ENCODE measurements around the gene LGMN. TPM values are rescaled to one million over a fixed set of nuclear protein-coding genes. Genes with fewer than 3 reads are reported as not detected.

The LGMN gene
- total and polyA plus RNA-seq, 2 donors (not counting 1 experiment from before 2014, with no cell fraction given), result 17.6 to 21.1 TPM

DNA sequence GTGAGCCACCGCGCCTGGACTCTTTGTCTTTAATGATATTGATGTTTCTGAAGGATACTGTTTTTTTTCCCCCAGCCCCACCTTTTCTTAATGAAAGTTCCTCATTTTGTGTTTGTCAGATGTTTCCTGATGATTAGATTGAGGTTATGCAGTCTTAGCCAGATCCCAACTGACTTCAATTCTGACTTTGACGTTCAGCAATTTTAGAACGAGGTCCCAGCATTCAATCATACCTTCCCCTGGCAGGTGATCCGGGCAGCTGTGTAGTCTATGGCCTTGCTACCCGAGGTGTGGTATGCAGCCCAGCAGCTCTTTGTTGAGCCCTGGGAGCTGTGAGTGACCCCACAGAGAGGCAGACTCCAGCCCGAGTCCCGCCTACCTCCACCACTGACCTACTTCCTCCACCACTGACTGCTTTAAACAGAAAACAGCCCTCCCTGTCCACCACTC is 82.7 kb downstream of the LGMN start:
- no peak for TF ChIP-seq EZH2 (IDR thresholded peaks at IDR 0.05; ENCODE audit: borderline replicate concordance, insufficient read depth, low read depth, low read length, poor library complexity, severe bottlenecking)
- TF ChIP-seq, protein P1, sequence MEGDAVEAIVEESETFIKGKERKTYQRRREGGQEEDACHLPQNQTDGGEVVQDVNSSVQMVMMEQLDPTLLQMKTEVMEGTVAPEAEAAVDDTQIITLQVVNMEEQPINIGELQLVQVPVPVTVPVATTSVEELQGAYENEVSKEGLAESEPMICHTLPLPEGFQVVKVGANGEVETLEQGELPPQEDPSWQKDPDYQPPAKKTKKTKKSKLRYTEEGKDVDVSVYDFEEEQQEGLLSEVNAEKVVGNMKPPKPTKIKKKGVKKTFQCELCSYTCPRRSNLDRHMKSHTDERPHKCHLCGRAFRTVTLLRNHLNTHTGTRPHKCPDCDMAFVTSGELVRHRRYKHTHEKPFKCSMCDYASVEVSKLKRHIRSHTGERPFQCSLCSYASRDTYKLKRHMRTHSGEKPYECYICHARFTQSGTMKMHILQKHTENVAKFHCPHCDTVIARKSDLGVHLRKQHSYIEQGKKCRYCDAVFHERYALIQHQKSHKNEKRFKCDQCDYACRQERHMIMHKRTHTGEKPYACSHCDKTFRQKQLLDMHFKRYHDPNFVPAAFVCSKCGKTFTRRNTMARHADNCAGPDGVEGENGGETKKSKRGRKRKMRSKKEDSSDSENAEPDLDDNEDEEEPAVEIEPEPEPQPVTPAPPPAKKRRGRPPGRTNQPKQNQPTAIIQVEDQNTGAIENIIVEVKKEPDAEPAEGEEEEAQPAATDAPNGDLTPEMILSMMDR (IDR thresholded peaks at IDR 0.05), result no peak
- Histone ChIP-seq H3K27ac (ENCODE audit: low read length in 2 of 2) (peak overlapping the region; percentile 73 to 90), H3K9ac (ENCODE audit: low read length) (peak overlapping the region; percentile 34), H3K4me1 (ENCODE audit: control insufficient read depth in 2 of 2, insufficient read depth in 2 of 2, low read length in 2 of 2) (peaks cover 58 to 87% of the 10 kb centered on the region in 2 donors), H3K4me3 (ENCODE audit: control extremely low read depth in 1 of 5, extremely low read depth in 1 of 5, insufficient read depth in 1 of 5, low read depth in 2 of 5, low read length in 4 of 5) (peak overlapping the region in 4 of 5 experiments; percentile 7 to 39 (median 28)), H3K4me2 (replicated peaks; ENCODE audit: low read depth, low read length, poor library complexity, severe bottlenecking) (peak overlapping the region; percentile 71), H2AFZ (ENCODE audit: insufficient read depth, low read depth, low read length, poor library complexity, severe bottlenecking) (peak overlapping the region; percentile 29), H3K9me3 (ENCODE audit: control extremely low read depth in 1 of 3, control insufficient read depth in 2 of 3, insufficient read depth in 1 of 3, low read length in 2 of 3) (peaks cover 0 to 4% (median 0%) of the 10 kb centered on the region in 3 donors), H4K20me1 (ENCODE audit: control insufficient read depth, insufficient read depth, low read length, poor library complexity, severe bottlenecking) (peaks cover 46% of the 10 kb centered on the region), H3K79me2 (ENCODE audit: control insufficient read depth, insufficient read depth, low read length) (peaks cover 82% of the 10 kb centered on the region), H3K27me3 (replicated peaks in 1 of 4; ENCODE audit: control extremely low read depth in 1 of 4, control insufficient read depth in 3 of 4, insufficient read depth in 4 of 4, low read length in 3 of 4) (no peaks in the 10 kb centered on the region), H3K36me3 (replicated peaks in 1 of 2; ENCODE audit: control extremely low read depth in 1 of 2, control insufficient read depth in 1 of 2, extremely low read depth in 1 of 2, insufficient read depth in 2 of 2, low read length in 1 of 2) (peaks cover 0 to 74% of the 10 kb centered on the region in 2 experiments)
- DNase-seq (peak; percentile 88), ATAC-seq (ENCODE audit: low read depth) (peak; percentile 53)
- H3K9me3 Mint-ChIP-seq (ENCODE audit: insufficient read depth), result no peaks in the 10 kb centered on the region
- peaks cover 84% of the 10 kb centered on the region for H3K4me1 Mint-ChIP-seq
- intact Hi-C loops (cut with micrococcal nuclease), result loop anchor here (1.0 kb wide), 3 partner anchors 12 to 50 kb away; no protein-coding TSS in a partner anchor
- CTCF ChIA-PET, result interaction anchor here (1.1 to 5.7 kb wide), 8 partner anchors 13 to 78 kb away, joined by 3 to 48 read pairs (median 8); no protein-coding TSS in a partner anchor
- peak overlapping the region; percentile 96 for H3K27ac Mint-ChIP-seq
- H3K27me3 Mint-ChIP-seq, result no peaks in the 10 kb centered on the region
- POLR2A ChIA-PET, result interaction anchor here (0.6 to 4.4 kb wide), 9 partner anchors 9 to 1427 kb away, joined by 3 to 31 read pairs (median 8); no protein-coding TSS in a partner anchor
- peak overlapping the region; percentile 85 for H3K4me3 Mint-ChIP-seq
- 7% methylated on average over 4 of the region's 8 CpGs for WGBS (ENCODE audit: insufficient coverage)

DNA sequence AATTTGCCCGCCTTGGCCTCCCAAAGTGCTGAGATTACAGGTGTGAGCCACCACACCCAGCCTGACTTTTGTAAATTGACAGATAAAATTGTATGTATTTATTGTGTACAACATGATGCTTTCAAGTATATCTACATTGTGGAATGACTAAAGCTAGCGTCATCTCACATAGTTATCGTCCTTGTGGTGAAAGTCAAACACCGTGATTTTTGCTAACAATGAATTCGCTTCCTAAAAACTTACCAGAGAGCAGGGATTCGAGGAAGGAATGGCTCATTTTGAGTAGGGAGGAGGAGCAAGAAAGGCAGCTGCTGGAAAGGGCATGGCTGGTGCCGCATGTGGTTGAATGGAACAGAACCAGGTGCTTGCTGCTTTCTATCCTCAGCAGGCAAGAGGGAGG is 85.4 kb downstream of the LGMN start:
- H3K79me2 ChIP-seq (ENCODE audit: control insufficient read depth, insufficient read depth, low read length), result peaks cover 81% of the 10 kb centered on the region
- TF ChIP-seq EZH2 (IDR thresholded peaks at IDR 0.05; ENCODE audit: borderline replicate concordance, insufficient read depth, low read depth, low read length, poor library complexity, severe bottlenecking), result no peak
- TF ChIP-seq, protein P1 (IDR thresholded peaks at IDR 0.05), result no peak
- peaks cover 3 to 83% of the 10 kb centered on the region in 2 experiments for H3K36me3 ChIP-seq (replicated peaks in 1 of 2; ENCODE audit: control extremely low read depth in 1 of 2, control insufficient read depth in 1 of 2, extremely low read depth in 1 of 2, insufficient read depth in 2 of 2, low read length in 1 of 2)
- ATAC-seq (ENCODE audit: low read depth), result no peak
- ChIA-PET CTCF (interaction anchor here (0.5 to 1.5 kb wide), 3 partner anchors 21 to 576 kb away, joined by 3 read pairs; no protein-coding TSS in a partner anchor), POLR2A (no interaction called here)
- H2AFZ ChIP-seq (ENCODE audit: insufficient read depth, low read depth, low read length, poor library complexity, severe bottlenecking), result no peak overlapping the region
- no peak overlapping the region for H3K4me3 ChIP-seq (ENCODE audit: control extremely low read depth in 1 of 5, extremely low read depth in 1 of 5, insufficient read depth in 1 of 5, low read depth in 2 of 5, low read length in 4 of 5)
- peaks cover 45% of the 10 kb centered on the region for H4K20me1 ChIP-seq (ENCODE audit: control insufficient read depth, insufficient read depth, low read length, poor library complexity, severe bottlenecking)
- H3K9me3 ChIP-seq (ENCODE audit: control extremely low read depth in 1 of 3, control insufficient read depth in 2 of 3, insufficient read depth in 1 of 3, low read length in 2 of 3), result no peaks in the 10 kb centered on the region
- Mint-ChIP-seq H3K9me3 (ENCODE audit: insufficient read depth) (no peaks in the 10 kb centered on the region), H3K27me3 (no peaks in the 10 kb centered on the region), H3K4me1 (peaks cover 84% of the 10 kb centered on the region), H3K27ac (peak overlapping the region; percentile 89), H3K4me3 (peak overlapping the region; percentile 40)
- peaks cover 58 to 87% of the 10 kb centered on the region in 2 donors for H3K4me1 ChIP-seq (ENCODE audit: control insufficient read depth in 2 of 2, insufficient read depth in 2 of 2, low read length in 2 of 2)
- no peak overlapping the region for H3K4me2 ChIP-seq (replicated peaks; ENCODE audit: low read depth, low read length, poor library complexity, severe bottlenecking)
- WGBS (ENCODE audit: insufficient coverage), result 94% methylated on average over 6 of the region's 7 CpGs
- H3K9ac ChIP-seq (ENCODE audit: low read length), result no peak overlapping the region
- intact Hi-C loops (cut with micrococcal nuclease), result no loop called here
- H3K27me3 ChIP-seq (replicated peaks in 1 of 4; ENCODE audit: control extremely low read depth in 1 of 4, control insufficient read depth in 3 of 4, insufficient read depth in 4 of 4, low read length in 3 of 4), result no peaks in the 10 kb centered on the region
- no peak for DNase-seq
- peak overlapping the region in 1 of 2 donors; percentile 90 for H3K27ac ChIP-seq (ENCODE audit: low read length in 2 of 2)

Measured in B cell (primary cell).